GM11168 (cell line): ENCODE data around the gene NHERF2.

Source experiments
- in situ Hi-C: fragments of 300-500 bp; cut with MboI; formaldehyde crosslinking; loops from one replicate; pipeline ENCODE4 v1.12.0; 2022; ENCODE audit warnings: low sequenced_read_pairs; ENCODE audit not compliant: unreplicated experiment

The NHERF2 gene

GRCh38 chr16:1990351-1991134, 36.2 kb upstream of the NHERF2 start:
- in situ Hi-C loops: no loop called here

- in situ Hi-C loops: no loop called here
Observed at GRCh38 chr16:1991135-1991551, 35.6 kb upstream of the NHERF2 start.

GRCh38 chr16:1991588-1991947, 35.1 kb upstream of the NHERF2 start:
- in situ Hi-C loops: no loop called here

DNA sequence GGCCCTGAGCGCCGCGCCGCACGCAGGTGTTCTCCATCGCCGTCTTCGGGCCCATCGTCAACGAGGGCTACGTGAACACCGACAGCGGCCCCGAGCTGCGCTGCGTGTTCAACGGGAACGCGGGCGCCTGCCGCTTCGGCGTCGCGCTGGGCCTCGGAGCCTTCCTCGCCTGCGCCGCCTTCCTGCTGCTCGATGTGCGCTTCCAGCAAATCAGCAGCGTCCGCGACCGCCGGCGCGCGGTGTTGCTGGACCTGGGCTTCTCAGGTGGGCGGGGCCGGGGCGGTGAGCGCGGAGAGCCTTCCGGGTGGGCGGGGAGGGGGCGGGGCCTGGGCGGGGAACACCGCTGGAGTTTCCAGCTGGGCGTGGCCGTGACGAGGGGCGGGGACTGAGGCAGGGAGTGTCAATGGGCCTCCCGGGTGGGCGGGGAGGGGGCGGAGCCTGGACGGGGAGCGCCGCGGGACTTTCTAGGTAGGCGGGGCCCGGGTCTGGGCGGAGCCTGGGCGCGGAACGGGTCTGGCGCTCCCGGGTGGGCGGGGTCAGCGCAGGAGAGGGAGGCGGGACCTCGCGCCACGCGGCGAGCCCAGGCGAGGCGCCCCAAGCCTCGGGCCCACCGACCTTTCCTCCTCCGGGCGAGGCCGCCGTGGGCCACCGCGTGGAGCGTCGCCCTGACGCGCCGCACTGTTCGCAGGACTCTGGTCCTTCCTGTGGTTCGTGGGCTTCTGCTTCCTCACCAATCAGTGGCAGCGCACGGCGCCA, 34.6 kb upstream of the NHERF2 start:
- in situ Hi-C loops: no loop called here

DNA sequence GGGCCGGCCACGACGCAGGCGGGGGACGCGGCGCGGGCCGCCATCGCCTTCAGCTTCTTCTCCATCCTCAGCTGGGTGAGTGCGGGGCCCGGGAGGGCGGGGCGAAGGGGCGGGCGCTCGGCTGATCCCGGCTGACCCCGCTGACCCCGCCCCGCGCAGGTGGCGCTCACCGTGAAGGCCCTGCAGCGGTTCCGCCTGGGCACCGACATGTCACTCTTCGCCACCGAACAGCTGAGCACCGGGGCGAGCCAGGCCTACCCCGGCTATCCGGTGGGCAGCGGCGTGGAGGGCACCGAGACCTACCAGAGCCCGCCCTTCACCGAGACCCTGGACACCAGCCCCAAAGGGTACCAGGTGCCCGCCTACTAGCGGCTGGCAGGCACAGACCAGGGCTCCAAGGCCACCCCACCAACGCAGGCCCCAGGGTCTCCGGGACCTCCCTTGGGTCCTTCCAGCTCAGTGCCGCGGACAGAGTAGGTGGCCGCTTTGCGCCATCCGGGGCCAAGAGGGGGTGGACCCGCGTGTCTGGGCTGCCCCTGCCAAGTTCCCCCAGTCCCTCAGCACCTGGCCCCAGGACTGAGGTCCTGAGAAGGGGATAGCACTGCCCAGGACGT, 33.9 kb upstream of the NHERF2 start:
- in situ Hi-C loops: no loop called here

GRCh38 chr16:1993731-1994131, 33.0 kb upstream of the NHERF2 start:
- in situ Hi-C loops: no loop called here

GRCh38 chr16:1997494-1998359, 29.0 kb upstream of the NHERF2 start:
- in situ Hi-C loops: no loop called here

- in situ Hi-C loops: no loop called here
Observed at GRCh38 chr16:1998360-1998835, 28.3 kb upstream of the NHERF2 start.

GRCh38 chr16:1998852-1999801, 27.6 kb upstream of the NHERF2 start:
- in situ Hi-C loops: no loop called here

DNA sequence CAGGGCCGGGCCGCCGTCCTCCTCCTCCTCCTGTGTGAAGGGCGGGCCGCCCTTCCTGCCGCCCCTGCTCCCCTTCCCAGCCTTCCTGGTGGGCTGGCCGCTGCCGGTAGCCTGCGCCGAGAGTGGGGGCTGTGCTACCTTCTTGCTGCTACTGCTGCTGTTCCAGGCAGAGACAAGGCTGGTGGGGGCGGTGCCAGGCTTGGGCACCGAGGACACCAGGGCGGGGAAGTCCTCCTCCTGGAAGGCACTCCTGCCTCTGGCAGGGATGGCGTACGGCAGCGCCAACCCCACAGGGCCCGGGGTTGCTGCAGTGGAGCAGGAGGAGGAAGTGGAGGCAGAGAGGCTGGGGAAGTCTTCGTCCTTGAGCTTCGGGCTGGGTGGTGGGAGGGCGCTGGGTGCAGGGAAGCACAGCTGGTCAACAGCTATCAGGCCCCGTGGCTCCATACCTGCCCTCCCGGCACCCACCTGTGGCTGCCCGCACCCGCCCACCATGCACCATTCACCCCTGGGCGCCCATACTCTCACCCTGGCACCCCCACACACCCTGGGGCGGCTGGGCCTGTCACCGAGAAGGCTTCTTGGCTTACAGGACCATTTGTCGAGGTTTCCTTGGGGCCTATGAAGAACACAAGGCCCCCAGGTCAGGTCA, 26.7 kb upstream of the NHERF2 start:
- in situ Hi-C loops: loop anchor here (25.0 kb wide), 1 partner anchor 487 kb away; the partner anchor contains the start of gene TBC1D24

DNA sequence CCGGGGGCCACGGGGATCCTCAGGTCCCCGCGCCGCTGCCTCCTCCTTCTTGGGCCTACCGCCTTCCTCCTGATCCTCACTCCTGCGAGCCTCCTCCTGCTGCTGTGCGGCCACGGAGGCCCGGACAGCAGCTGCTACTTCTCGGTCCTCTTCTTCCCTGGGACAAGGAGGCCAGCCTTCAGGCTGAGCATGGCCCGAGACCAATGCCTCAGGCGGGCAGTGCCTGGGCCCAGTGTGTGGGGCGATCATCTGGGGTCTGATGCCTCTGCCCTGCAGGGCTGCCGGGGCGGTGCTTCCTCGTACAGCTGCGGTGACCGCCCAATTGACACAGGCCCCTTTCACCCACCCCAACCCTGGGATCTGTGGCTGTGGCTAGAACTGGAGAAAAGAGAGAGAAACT, 25.7 kb upstream of the NHERF2 start:
- in situ Hi-C loops: loop anchor here (25.0 kb wide), 1 partner anchor 486 kb away; the partner anchor contains the start of gene TBC1D24

- in situ Hi-C loops: loop anchor here (25.0 kb wide), 1 partner anchor 486 kb away; the partner anchor contains the start of gene TBC1D24
Observed at GRCh38 chr16:2001456-2002355, 25.0 kb upstream of the NHERF2 start.

GRCh38 chr16:2002406-2003230, 24.1 kb upstream of the NHERF2 start:
- in situ Hi-C loops: loop anchor here (25.0 kb wide), 1 partner anchor 485 kb away; the partner anchor contains the start of gene TBC1D24

GRCh38 chr16:2003231-2003826, 23.4 kb upstream of the NHERF2 start:
- in situ Hi-C loops: loop anchor here (25.0 kb wide), 1 partner anchor 484 kb away; the partner anchor contains the start of gene TBC1D24

- in situ Hi-C loops: loop anchor here (25.0 kb wide), 1 partner anchor 483 kb away; the partner anchor contains the start of gene TBC1D24
Observed at GRCh38 chr16:2003827-2004641, 22.7 kb upstream of the NHERF2 start.
